Esophagus muscularis mucosa (tissue), 4 donors: ENCODE results near the gene KRT36. TPM values are rescaled to one million over a fixed set of nuclear protein-coding genes. Genes with fewer than 3 reads are reported as not detected.

Source experiments
- DNase-seq: peaks from one replicate; pipeline ENCODE4 v3.0.0-alpha.2; 2017; ENCODE audit errors: extremely low spot score
- H3K27ac ChIP-seq, 4 donors: fragments of 200-600 bp; sonication (generic); replicated peaks in 1 of 4; 1 replicate in 3 of 4; 2 replicates in 1 of 4; pipeline ENCODE4 v1.5.1; 2016 to 2019; ENCODE audit warnings: mild to moderate bottlenecking in 1 of 4
- H3K27me3 ChIP-seq, 4 donors: fragments of 200-600 bp; sonication (generic); one replicate each; pipeline versions ENCODE4 v1.5.1 to v1.6.0; 2016 to 2019
- H3K36me3 ChIP-seq, 4 donors: fragments of 200-600 bp; sonication (generic); one replicate each; pipeline ENCODE4 v1.5.1; 2016 to 2019
- H3K4me1 ChIP-seq, 4 donors: fragments of 200-600 bp; sonication (generic); one replicate each; pipeline ENCODE4 v1.5.1; 2016 to 2019
- H3K4me3 ChIP-seq, 4 donors: fragments of 200-600 bp; sonication (generic); 1 replicate in 2 of 4; 2 replicates in 2 of 4; pipeline ENCODE4 v1.5.1; 2016 to 2019; ENCODE audit warnings: mild to moderate bottlenecking in 4 of 4, moderate library complexity in 1 of 4
- H3K9me3 ChIP-seq, 4 donors: fragments of 200-600 bp; sonication (generic); 1 replicate in 3 of 4; 2 replicates in 1 of 4; pipeline ENCODE4 v1.5.1; 2016 to 2019
- EP300 ChIP-seq: sonication (generic); formaldehyde crosslinking; IDR thresholded peaks from one replicate; pipeline ENCODE4 v1.6.1; 2017; ENCODE audit warnings: antibody characterized with exemption
- POLR2A ChIP-seq: fragments of 450-650 bp; IDR thresholded peaks from one replicate; pipeline ENCODE4 v1.6.1; 2017; ENCODE audit warnings: antibody characterized with exemption, moderate library complexity, mild to moderate bottlenecking, low read depth
- POLR2AphosphoS5 ChIP-seq, 2 donors: sonication (generic); formaldehyde crosslinking; IDR thresholded peaks; one replicate each; pipeline ENCODE4 v1.6.1; 2017; ENCODE audit warnings: antibody characterized with exemption in 2 of 2
- WGBS: methylation state at CpG from one replicate; pipeline ENCODE4 v1.1.5; 2018; 5-methylcytosine and 5-hydroxymethylcytosine counted together
- intact Hi-C: fragments of 100-400 bp; cut with DNase I; formaldehyde crosslinking; loops from one replicate; pipeline ENCODE4 v1.15.1; 2023
- total RNA-seq, 4 donors: library from RNA; depleted of rRNA; stranded (reverse); fragments of >200 nt; gene quantifications; one replicate each; pipeline versions ENCODE4 v1.1.0 to v1.2.1, GENCODE V29; 2016
- TF ChIP-seq, protein P1 (sequence below), 3 experiments: fragments of 200-600 bp in 2 of 3; fragments of 450-650 bp in 1 of 3; sonication (generic) in 2 of 3; IDR thresholded peaks; one replicate each; pipeline ENCODE4 v1.5.1; 2017 to 2019; ENCODE audit warnings: antibody characterized with exemption in 3 of 3, mild to moderate bottlenecking in 2 of 3, moderate library complexity in 1 of 3

KRT36 gene
- total RNA-seq, 4 donors from 2014 or later, result not detected

DNA sequence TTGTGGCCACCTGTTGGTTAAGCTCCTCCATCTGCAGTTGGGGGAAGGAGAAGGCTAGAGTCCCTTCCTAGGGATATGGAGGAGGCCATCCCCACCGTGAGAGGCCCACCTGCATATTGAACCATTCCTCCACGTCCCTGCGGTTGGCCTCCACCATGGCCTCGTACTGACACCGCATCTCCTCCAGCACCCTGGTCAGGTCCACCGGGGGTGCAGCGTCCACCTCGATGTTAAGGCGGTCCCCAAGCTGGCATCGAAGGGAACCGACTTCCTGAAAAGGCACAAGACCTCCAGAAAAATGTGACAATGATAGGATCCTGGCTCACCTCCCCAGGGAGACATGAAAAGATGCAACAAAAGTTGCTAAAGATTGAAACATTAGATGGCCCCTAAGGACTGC is 25.5 kb downstream of the KRT36 start:
- H3K4me3 ChIP-seq, result no peak overlapping the region
- no peaks in the 10 kb centered on the region for H3K27me3 ChIP-seq
- peak overlapping the region in 1 of 4 donors; percentile 59 for H3K27ac ChIP-seq
- 91% methylated on average over 11 of the region's 11 CpGs for WGBS
- no peak for TF ChIP-seq POLR2A
- TF ChIP-seq POLR2AphosphoS5 (IDR thresholded peaks at IDR 0.05), result no peak
- TF ChIP-seq, protein P1, sequence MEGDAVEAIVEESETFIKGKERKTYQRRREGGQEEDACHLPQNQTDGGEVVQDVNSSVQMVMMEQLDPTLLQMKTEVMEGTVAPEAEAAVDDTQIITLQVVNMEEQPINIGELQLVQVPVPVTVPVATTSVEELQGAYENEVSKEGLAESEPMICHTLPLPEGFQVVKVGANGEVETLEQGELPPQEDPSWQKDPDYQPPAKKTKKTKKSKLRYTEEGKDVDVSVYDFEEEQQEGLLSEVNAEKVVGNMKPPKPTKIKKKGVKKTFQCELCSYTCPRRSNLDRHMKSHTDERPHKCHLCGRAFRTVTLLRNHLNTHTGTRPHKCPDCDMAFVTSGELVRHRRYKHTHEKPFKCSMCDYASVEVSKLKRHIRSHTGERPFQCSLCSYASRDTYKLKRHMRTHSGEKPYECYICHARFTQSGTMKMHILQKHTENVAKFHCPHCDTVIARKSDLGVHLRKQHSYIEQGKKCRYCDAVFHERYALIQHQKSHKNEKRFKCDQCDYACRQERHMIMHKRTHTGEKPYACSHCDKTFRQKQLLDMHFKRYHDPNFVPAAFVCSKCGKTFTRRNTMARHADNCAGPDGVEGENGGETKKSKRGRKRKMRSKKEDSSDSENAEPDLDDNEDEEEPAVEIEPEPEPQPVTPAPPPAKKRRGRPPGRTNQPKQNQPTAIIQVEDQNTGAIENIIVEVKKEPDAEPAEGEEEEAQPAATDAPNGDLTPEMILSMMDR (IDR thresholded peaks at IDR 0.05), result no peak
- no peak for TF ChIP-seq EP300
- no peak for DNase-seq
- no peaks in the 10 kb centered on the region for H3K36me3 ChIP-seq
- peaks cover 0 to 11% (median 3%) of the 10 kb centered on the region in 4 donors for H3K9me3 ChIP-seq
- intact Hi-C loops, result no loop called here
- H3K4me1 ChIP-seq, result peaks cover 13 to 33% (median 31%) of the 10 kb centered on the region in 4 donors

DNA sequence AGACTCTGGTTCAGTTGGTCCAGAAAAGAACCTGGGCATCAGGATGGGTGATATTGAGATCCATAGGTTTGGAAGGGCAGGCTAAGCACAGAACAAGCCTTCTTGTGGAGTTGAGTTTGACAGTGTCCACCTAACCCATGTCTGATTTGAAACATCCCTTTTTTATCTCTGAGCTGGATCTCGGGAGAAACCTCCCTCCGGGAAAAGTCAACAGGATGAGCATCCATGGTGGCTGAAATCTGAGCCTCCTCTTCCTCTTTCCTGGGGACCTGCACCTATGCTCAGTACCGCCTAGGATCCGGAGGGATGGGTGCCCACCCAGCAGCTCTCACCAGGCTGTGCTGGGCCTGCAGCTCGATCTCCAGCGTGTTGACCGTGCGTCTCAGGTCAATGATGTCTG is 26.0 kb downstream of the KRT36 start:
- 96% methylated on average over 8 of the region's 8 CpGs for WGBS
- intact Hi-C loops, result no loop called here
- peak overlapping the region in 1 of 4 donors; percentile 59 for H3K27ac ChIP-seq

DNA sequence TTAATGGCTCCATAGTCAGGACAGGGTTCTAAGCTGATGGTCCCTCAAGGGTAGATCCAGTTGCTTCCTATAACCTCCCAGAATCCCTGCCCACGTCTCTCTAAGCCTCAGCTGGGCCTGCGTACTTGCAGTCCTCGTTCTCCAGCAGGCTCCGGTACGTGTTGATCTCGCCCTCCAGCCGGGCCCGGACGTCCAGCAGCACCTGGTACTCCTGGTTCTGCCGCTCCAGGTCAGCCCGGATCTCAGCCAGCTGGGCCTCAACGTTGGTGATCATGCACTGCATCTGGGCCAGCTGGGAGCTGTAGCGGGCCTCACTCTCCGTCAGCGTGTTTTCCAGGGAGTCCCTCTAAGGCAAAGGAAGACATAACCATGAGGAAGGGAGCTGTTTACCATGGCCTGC is 27.0 kb downstream of the KRT36 start:
- Histone ChIP-seq H3K36me3 (no peaks in the 10 kb centered on the region), H3K4me3 (no peak overlapping the region), H3K4me1 (peaks cover 13 to 44% (median 42%) of the 10 kb centered on the region in 4 donors), H3K27me3 (no peaks in the 10 kb centered on the region), H3K9me3 (peaks cover 0 to under 1% (median 0%) of the 10 kb centered on the region in 4 donors), H3K27ac (no peak overlapping the region)
- TF ChIP-seq POLR2AphosphoS5 (IDR thresholded peaks at IDR 0.05) (no peak), EP300 (no peak), POLR2A (no peak)
- TF ChIP-seq, protein P1 (IDR thresholded peaks at IDR 0.05), result no peak
- WGBS, result 80% methylated on average over 15 of the region's 15 CpGs
- intact Hi-C loops, result no loop called here
- no peak for DNase-seq

More for the DNA sequence above, 26.0 kb downstream of the KRT36 start:
- Histone ChIP-seq H3K4me1 (peaks cover 13 to 33% (median 32%) of the 10 kb centered on the region in 4 donors), H3K9me3 (peaks cover 0 to 10% (median 3%) of the 10 kb centered on the region in 4 donors), H3K4me3 (no peak overlapping the region), H3K36me3 (no peaks in the 10 kb centered on the region), H3K27me3 (no peaks in the 10 kb centered on the region)
- no peak for DNase-seq
- no peak for TF ChIP-seq EP300
- TF ChIP-seq POLR2AphosphoS5 (IDR thresholded peaks at IDR 0.05), result no peak
- TF ChIP-seq, protein P1 (IDR thresholded peaks at IDR 0.05), result no peak
- no peak for TF ChIP-seq POLR2A

DNA sequence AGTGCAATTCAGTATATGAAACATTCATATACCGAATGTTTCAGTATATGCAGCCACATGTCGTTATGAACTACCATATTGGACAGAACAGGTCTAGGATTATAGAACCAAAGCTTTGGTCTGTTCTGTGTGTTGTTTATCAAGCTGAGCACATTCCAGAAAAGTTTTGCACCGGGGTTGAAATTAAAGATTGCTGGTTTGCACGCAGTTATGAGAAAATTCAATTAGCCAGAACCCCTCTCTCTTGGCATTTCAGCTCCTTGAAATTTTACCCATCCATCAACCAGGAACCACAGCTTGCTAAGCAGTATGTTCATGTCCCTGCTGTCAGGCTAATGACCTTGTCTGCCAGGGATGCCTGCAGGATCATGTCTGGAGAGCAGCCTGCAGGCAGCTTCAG is 32.0 kb downstream of the KRT36 start:
- TF ChIP-seq, protein P1 (IDR thresholded peaks at IDR 0.05), result no peak
- TF ChIP-seq POLR2AphosphoS5 (IDR thresholded peaks at IDR 0.05) (no peak), POLR2A (no peak), EP300 (no peak)
- no peak for DNase-seq
- H3K9me3 ChIP-seq, result no peaks in the 10 kb centered on the region
- no peak overlapping the region for H3K27ac ChIP-seq
- no peaks in the 10 kb centered on the region for H3K27me3 ChIP-seq
- H3K4me1 ChIP-seq, result peaks cover 0 to 27% (median 23%) of the 10 kb centered on the region in 4 donors
- H3K36me3 ChIP-seq, result no peaks in the 10 kb centered on the region
- intact Hi-C loops, result no loop called here
- H3K4me3 ChIP-seq, result no peak overlapping the region
- 34% methylated on average over 4 of the region's 4 CpGs for whole genome bisulfite sequencing

DNA sequence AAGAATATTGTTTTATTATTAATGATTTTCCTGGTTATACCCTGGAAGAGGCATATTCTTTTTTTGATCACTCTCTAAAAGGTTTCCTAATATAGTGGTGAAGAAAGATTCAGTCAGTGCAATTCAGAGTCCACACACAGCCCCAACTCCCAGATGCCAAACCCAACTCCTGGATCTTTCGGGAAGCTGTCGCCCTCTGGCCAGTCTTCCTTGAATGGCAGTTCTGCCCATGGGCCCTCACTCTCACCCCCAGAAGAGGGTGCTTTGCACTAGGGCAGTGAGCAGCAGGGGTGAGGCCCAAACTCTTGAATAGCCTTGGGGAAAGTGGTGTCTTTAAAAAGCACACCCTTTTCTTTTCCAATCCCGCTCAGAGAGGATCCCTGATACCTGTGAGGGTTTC is 33.5 kb downstream of the KRT36 start:
- intact Hi-C loops, result no loop called here
- Histone ChIP-seq H3K27ac (no peak overlapping the region), H3K27me3 (no peaks in the 10 kb centered on the region), H3K4me3 (no peak overlapping the region), H3K9me3 (peaks cover 0 to 4% (median 0%) of the 10 kb centered on the region in 4 donors), H3K36me3 (no peaks in the 10 kb centered on the region), H3K4me1 (peaks cover 0 to 24% (median 21%) of the 10 kb centered on the region in 4 donors)
- 75% methylated on average over 3 of the region's 3 CpGs for WGBS
- no peak for DNase-seq
- TF ChIP-seq, protein P1 (IDR thresholded peaks at IDR 0.05), result no peak
- TF ChIP-seq POLR2AphosphoS5 (IDR thresholded peaks at IDR 0.05) (no peak), POLR2A (no peak), EP300 (no peak)
